WTC11 (cell line): ENCODE results near the gene MEX3C. TPM values are rescaled to one million over a fixed set of nuclear protein-coding genes. Genes with fewer than 3 reads are reported as not detected.

Source experiments
- ATAC-seq: fragments of 200-7000 bp; cut with Tn5 transposase; 2 replicates; pipeline ENCODE4 v1.10.0; 2021; ENCODE audit warnings: mild to moderate bottlenecking, moderate library complexity
- CTCF ChIA-PET: fragments of 300-600 bp; sonication (Branson Sonifier 250); formaldehyde crosslinking; loops from one replicate; lab custom pipeline; 2021; ENCODE audit warnings: antibody characterized with exemption; lab: Charles Lee
- POLR2A ChIA-PET: fragments of 350-600 bp; sonication (Branson Sonifier 250); formaldehyde crosslinking; loops from one replicate; lab custom pipeline; 2021; ENCODE audit warnings: antibody characterized with exemption; lab: Charles Lee
- DNase-seq: peaks from one replicate; pipeline ENCODE4 v3.0.0; 2021; ENCODE audit warnings: low spot score
- H3K27ac Mint-ChIP-seq: 2 replicates; pipeline ENCODE4 v1.8.0; 2021; ENCODE audit warnings: mixed read lengths
- H3K27me3 Mint-ChIP-seq: 2 replicates; pipeline ENCODE4 v1.8.0; 2021; ENCODE audit warnings: low read depth, mild to moderate bottlenecking, moderate library complexity, mixed read lengths
- H3K36me3 Mint-ChIP-seq: 2 replicates; pipeline ENCODE4 v1.8.0; 2021; ENCODE audit warnings: mixed read lengths
- H3K4me1 Mint-ChIP-seq: 2 replicates; pipeline ENCODE4 v1.8.0; 2022; ENCODE audit warnings: mixed read lengths
- H3K4me3 Mint-ChIP-seq: 2 replicates; pipeline ENCODE4 v1.8.0; 2021; ENCODE audit warnings: mild to moderate bottlenecking, moderate library complexity, mixed read lengths
- H3K9me3 Mint-ChIP-seq: 2 replicates; pipeline ENCODE4 v1.8.0; 2021; ENCODE audit warnings: mixed read lengths
- EMX1 ChIP-seq: fragments of 250-450 bp; sonication (Bioruptor Pico); IDR thresholded peaks from 2 replicates; pipeline ENCODE4 v1.8.0; 2021; ENCODE audit warnings: mild to moderate bottlenecking
- ETV6 ChIP-seq: sonication (generic); formaldehyde crosslinking; IDR thresholded peaks from 2 replicates; pipeline ENCODE4 v1.8.1; 2022; ENCODE audit warnings: mild to moderate bottlenecking, missing genetic modification reagents
- GTF2I ChIP-seq: fragments of 250-450 bp; sonication (Bioruptor Pico); conservative IDR thresholded peaks from 2 replicates; pipeline ENCODE4 v1.4.0; 2021; ENCODE audit warnings: mild to moderate bottlenecking
- IRF1 ChIP-seq: sonication (generic); formaldehyde crosslinking; IDR thresholded peaks from 2 replicates; pipeline ENCODE4 v1.8.0; 2023; ENCODE audit warnings: missing genetic modification reagents
- NFATC4 ChIP-seq: fragments of 250-450 bp; sonication (Bioruptor Pico); IDR thresholded peaks from 2 replicates; pipeline ENCODE4 v1.9.0; 2021; ENCODE audit warnings: mild to moderate bottlenecking
- NR1H2 ChIP-seq: sonication (generic); formaldehyde crosslinking; IDR thresholded peaks from 2 replicates; pipeline ENCODE4 v1.9.0; 2021; ENCODE audit warnings: mild to moderate bottlenecking, moderate library complexity, missing genetic modification reagents
- NR2C2 ChIP-seq: sonication (generic); formaldehyde crosslinking; IDR thresholded peaks from 2 replicates; pipeline ENCODE4 v1.8.0; 2022; ENCODE audit warnings: mild to moderate bottlenecking, missing genetic modification reagents
- NR3C1 ChIP-seq: sonication (generic); formaldehyde crosslinking; conservative IDR thresholded peaks from 2 replicates; pipeline ENCODE4 v1.8.1; 2023; ENCODE audit warnings: low read depth, mild to moderate bottlenecking, missing genetic modification reagents
- PRDM15 ChIP-seq: sonication (generic); formaldehyde crosslinking; IDR thresholded peaks from 2 replicates; pipeline ENCODE4 v1.8.0; 2022; ENCODE audit warnings: missing genetic modification reagents
- TCF7 ChIP-seq: sonication (generic); formaldehyde crosslinking; IDR thresholded peaks from 2 replicates; pipeline ENCODE4 v1.8.0; 2022; ENCODE audit warnings: mild to moderate bottlenecking, low read depth, missing genetic modification reagents, moderate library complexity
- TEAD1 ChIP-seq: sonication (generic); formaldehyde crosslinking; IDR thresholded peaks from 2 replicates; pipeline ENCODE4 v1.8.0; 2022; ENCODE audit warnings: mild to moderate bottlenecking, missing genetic modification reagents
- ZBTB43 ChIP-seq: sonication (generic); formaldehyde crosslinking; IDR thresholded peaks from 2 replicates; pipeline ENCODE4 v1.8.1; 2023; ENCODE audit warnings: mild to moderate bottlenecking, missing genetic modification reagents
- ZNF281 ChIP-seq: sonication (generic); formaldehyde crosslinking; IDR thresholded peaks from 2 replicates; pipeline ENCODE4 v1.8.0; 2023; ENCODE audit warnings: mild to moderate bottlenecking, missing genetic modification reagents
- ZNF396 ChIP-seq: fragments of 250-450 bp; sonication (Bioruptor Pico); IDR thresholded peaks from 2 replicates; pipeline ENCODE4 v1.8.0; 2021; ENCODE audit warnings: mild to moderate bottlenecking, moderate library complexity, borderline replicate concordance
- ZNF532 ChIP-seq: fragments of 250-450 bp; sonication (Bioruptor Pico); IDR thresholded peaks from 2 replicates; pipeline ENCODE4 v1.9.0; 2021; ENCODE audit warnings: mild to moderate bottlenecking, borderline replicate concordance
- total RNA-seq: library from RNA; stranded (reverse); gene quantifications from 3 replicates; pipeline ENCODE4 v1.2.3, GENCODE V29; 2021

Gene MEX3C
- total RNA-seq, 1 experiment from 2014 or later: 79.4 TPM

GRCh38 chr18:51168026-51168742 is 29.3 kb downstream of the MEX3C start (continued):
- no peak for TF ChIP-seq NR1H2 (CRISPR knock-in tag)
- TF ChIP-seq GTF2I (CRISPR knock-in tag): no peak

GRCh38 chr18:51165296-51165695 is 32.2 kb downstream of the MEX3C start:
- Mint-ChIP-seq H3K4me1 (peaks cover 54% of the 10 kb centered on the region), H3K27me3 (no peaks in the 10 kb centered on the region), H3K27ac (peak overlapping the region; percentile 22; the same call in 1 of the 2 replicates), H3K4me3 (no peak overlapping the region), H3K36me3 (peaks cover 2% of the 10 kb centered on the region), H3K9me3 (0 out of 2 replicates have a peak, but pooled peaks cover 4% of the 10 kb centered on the region)
- TF ChIP-seq TCF7 (CRISPR knock-in tag) (no peak), ZNF281 (no peak), NR3C1 (no peak), IRF1 (CRISPR knock-in tag) (no peak), ZNF532 (CRISPR knock-in tag) (no peak), ZBTB43 (CRISPR knock-in tag) (no peak), ETV6 (no peak), NR2C2 (CRISPR knock-in tag) (no peak), NFATC4 (CRISPR knock-in tag) (no peak), ZNF396 (CRISPR knock-in tag) (no peak)
- POLR2A ChIA-PET: no interaction called here
- no peak for DNase-seq
- CTCF ChIA-PET: interaction anchor here (1.0 to 1.1 kb wide), 3 partner anchors 14 to 55 kb away, joined by 3 to 4 read pairs (median 3); no protein-coding TSS in a partner anchor
- no peak for ATAC-seq

- peak; percentile 38 for ATAC-seq
- Mint-ChIP-seq H3K4me1 (peaks cover 50% of the 10 kb centered on the region), H3K9me3 (0 out of 2 replicates have a peak, but pooled peaks cover 4% of the 10 kb centered on the region), H3K27ac (peak overlapping the region; percentile 76), H3K4me3 (no peak overlapping the region), H3K27me3 (no peaks in the 10 kb centered on the region), H3K36me3 (peaks cover 2% of the 10 kb centered on the region)
- CTCF ChIA-PET: interaction anchor here (1.0 to 1.1 kb wide), 3 partner anchors 13 to 55 kb away, joined by 3 to 4 read pairs (median 3); no protein-coding TSS in a partner anchor
- no peak for DNase-seq
- POLR2A ChIA-PET: no interaction called here
- TF ChIP-seq ETV6 (peak; percentile 22; the same call in 1 of the 2 replicates), TEAD1 (CRISPR knock-in tag) (peak; percentile 59; the same call in 1 of the 2 replicates), EMX1 (CRISPR knock-in tag) (no peak), PRDM15 (CRISPR knock-in tag) (peak; percentile 73)
Observed at GRCh38 chr18:51164761-51165281, 32.7 kb downstream of the MEX3C start.
